Hepatocyte (in vitro differentiated cells): ENCODE results near the gene CPB2.

ENCODE experiments used
- EZH2 ChIP-seq: fragments of 200-600 bp; sonication (generic); IDR thresholded peaks from 2 replicates; pipeline ENCODE4 v1.6.1; 2016; ENCODE audit warnings: antibody characterized with exemption, mild to moderate bottlenecking, borderline replicate concordance
- EZH2phosphoT487 ChIP-seq: fragments of 200-600 bp; sonication (generic); IDR thresholded peaks from one replicate; pipeline ENCODE4 v1.6.1; 2018; ENCODE audit warnings: antibody characterized with exemption, mild to moderate bottlenecking, low read depth, moderate library complexity; ENCODE audit not compliant: unreplicated experiment, severe bottlenecking

DNA sequence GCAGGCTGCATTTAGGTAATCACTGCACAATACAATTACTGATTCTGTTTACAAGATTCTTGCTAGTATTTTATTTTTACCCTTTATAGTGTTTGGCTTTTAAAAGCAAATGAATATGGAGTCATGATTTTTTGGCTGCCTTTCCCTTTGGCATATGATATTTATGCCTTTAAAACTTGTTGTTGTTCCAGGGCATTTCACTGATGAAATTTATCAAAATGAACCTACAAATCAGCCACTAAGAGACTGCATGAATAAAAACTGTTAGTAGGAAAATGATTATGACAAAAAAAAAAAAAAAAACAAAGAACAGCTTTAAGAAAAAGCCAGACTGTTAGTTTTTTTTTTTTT lies 2.6 kb downstream of the CPB2 start:
- TF ChIP-seq EZH2, result no peak
- no peak for TF ChIP-seq EZH2phosphoT487
